Esophagus squamous epithelium (tissue), 5 donors: ENCODE measurements around the gene PRRX2. TPM values are rescaled to one million over a fixed set of nuclear protein-coding genes. Genes with fewer than 3 reads are reported as not detected.

Experiments
- DNase-seq: peaks from one replicate; lab custom pipeline; 2025; lab: John Stamatoyannopoulos, UW
- H3K27ac ChIP-seq, 4 donors: fragments of 200-600 bp; sonication (generic); one replicate each; pipeline ENCODE4 v1.5.1; 2016 to 2019; ENCODE audit warnings: mild to moderate bottlenecking in 1 of 4
- H3K27me3 ChIP-seq, 4 donors: fragments of 200-600 bp; sonication (generic); 1 replicate in 3 of 4; 2 replicates in 1 of 4; pipeline versions ENCODE4 v1.5.1 to v1.6.0; 2017 to 2021; ENCODE audit warnings: antibody characterized with exemption in 1 of 4
- H3K36me3 ChIP-seq, 3 donors: fragments of 200-600 bp; sonication (generic); one replicate each; pipeline ENCODE4 v1.5.1; 2016 to 2019
- H3K4me1 ChIP-seq, 3 donors: fragments of 200-600 bp; sonication (generic); one replicate each; pipeline ENCODE4 v1.5.1; 2017 to 2019
- H3K4me3 ChIP-seq, 4 donors: fragments of 200-600 bp; sonication (generic); 1 replicate in 3 of 4; 2 replicates in 1 of 4; pipeline ENCODE4 v1.5.1; 2016 to 2019; ENCODE audit warnings: mild to moderate bottlenecking in 2 of 4, moderate library complexity in 1 of 4
- H3K9me3 ChIP-seq, 3 donors: fragments of 200-600 bp; sonication (generic); one replicate each; pipeline ENCODE4 v1.5.1; 2016 to 2019
- CTCF ChIP-seq, 6 experiments: fragments of 450-650 bp in 4 of 6; fragments of 200-600 bp in 2 of 6; sonication (generic) in 2 of 6; IDR thresholded peaks; one replicate each; pipeline ENCODE4 v1.5.1; 2016 to 2019; ENCODE audit warnings: antibody characterized with exemption in 6 of 6, mild to moderate bottlenecking in 4 of 6, moderate library complexity in 4 of 6
- POLR2A ChIP-seq, 4 donors: fragments of 450-650 bp; IDR thresholded peaks; one replicate each; pipeline ENCODE4 v1.6.1; 2017; ENCODE audit warnings: antibody characterized with exemption in 4 of 4, mild to moderate bottlenecking in 4 of 4, moderate library complexity in 3 of 4
- WGBS, 2 donors: methylation state at CpG; one replicate each; pipeline ENCODE4 v1.1.5; 2018; 5-methylcytosine and 5-hydroxymethylcytosine counted together
- intact Hi-C: fragments of 100-400 bp; cut with DNase I; formaldehyde crosslinking; loops from one replicate; pipeline ENCODE4 v1.15.0; 2022
- total RNA-seq, 4 donors: library from RNA; depleted of rRNA; stranded (reverse); fragments of >200 nt; gene quantifications; one replicate each; pipeline ENCODE4 v1.1.0, GENCODE V29; 2016
- donor health status: DM: yes; HTN: yes; CAD: no.

Gene PRRX2
- total RNA-seq: 1 to 10 TPM in 3 of 4 donors, under 1 TPM in 1; 0.82 to 3.8 (median 2.3) TPM

- Histone ChIP-seq H3K27me3 (peaks cover 0 to 60% (median 0%) of the 10 kb centered on the region in 4 donors), H3K9me3 (no peaks in the 10 kb centered on the region), H3K27ac (peak within 1 kb of the TSS; percentile 34 to 62 (median 54)), H3K4me1 (peaks cover 14 to 39% (median 14%) of the 10 kb centered on the region in 3 donors), H3K36me3 (no peaks in the 10 kb centered on the region), H3K4me3 (peak within 1 kb of the TSS; percentile 35 to 64 (median 44))
- intact Hi-C loops: no loop called here
- TF ChIP-seq POLR2A (IDR thresholded peaks at IDR 0.05): peak in 1 of 4 donors; percentile 26
- no peak for TF ChIP-seq CTCF (IDR thresholded peaks at IDR 0.05)
- no peak for DNase-seq
- WGBS, 2 donors: 0% methylated on average over 3 of the region's 37 CpGs; no CpG with 5 or more reads in 1 of the 2 donors
Observed at GRCh38 chr9:129665389-129665775, at the start of gene PRRX2. Gene PRRX2 (plus strand): TSS chr9:129665647. CDS start chr9:129665868, 221 bp downstream.

- Histone ChIP-seq H3K27ac (no peak overlapping the region), H3K4me1 (peaks cover 6 to 15% (median 12%) of the 10 kb centered on the region in 3 donors), H3K36me3 (no peaks in the 10 kb centered on the region), H3K9me3 (no peaks in the 10 kb centered on the region), H3K27me3 (peaks cover 0 to 46% (median 0%) of the 10 kb centered on the region in 4 donors), H3K4me3 (no peak overlapping the region)
- DNase-seq: no peak
- 0 to 17% methylated on average over 1 of the region's 1 CpG for WGBS, 2 donors
- intact Hi-C loops: no loop called here
- TF ChIP-seq CTCF (IDR thresholded peaks at IDR 0.05): peak in 4 of 6 experiments; percentile 4 to 56 (median 17)
- TF ChIP-seq POLR2A (IDR thresholded peaks at IDR 0.05): no peak
Observed at GRCh38 chr9:129617167-129617566, 48.3 kb upstream of the PRRX2 start.

GRCh38 chr9:129619787-129620668 lies 45.4 kb upstream of the PRRX2 start:
- Histone ChIP-seq H3K4me1 (peaks cover 6 to 27% (median 12%) of the 10 kb centered on the region in 3 donors), H3K27ac (peak overlapping the region in 3 of 4 donors; percentile 0 to 45 (median 30)), H3K27me3 (peaks cover 0 to 29% (median 0%) of the 10 kb centered on the region in 4 donors), H3K36me3 (no peaks in the 10 kb centered on the region), H3K4me3 (peak overlapping the region; percentile 39 to 66 (median 52)), H3K9me3 (no peaks in the 10 kb centered on the region)
- 0% methylated on average over 2 of the region's 82 CpGs; no CpG with 5 or more reads in 1 of the 2 donors for whole genome bisulfite sequencing, 2 donors
- no peak for TF ChIP-seq POLR2A (IDR thresholded peaks at IDR 0.05)
- TF ChIP-seq CTCF (IDR thresholded peaks at IDR 0.05): peak in 1 of 6 experiments; percentile 7
- intact Hi-C loops: no loop called here
- no peak for DNase-seq

- 17 to 47% methylated on average over 8 to 11 of the region's 21 CpGs for WGBS, 2 donors
- TF ChIP-seq CTCF (IDR thresholded peaks at IDR 0.05): no peak
- TF ChIP-seq POLR2A (IDR thresholded peaks at IDR 0.05): no peak
- peak within 1 kb of the TSS; percentile 39 to 66 (median 52) for H3K4me3 ChIP-seq
- DNase-seq: no peak
- no peaks in the 10 kb centered on the region for H3K9me3 ChIP-seq
- peak within 1 kb of the TSS in 3 of 4 donors; percentile 0 to 45 (median 30) for H3K27ac ChIP-seq
- H3K27me3 ChIP-seq: peaks cover 0 to 24% (median 0%) of the 10 kb centered on the region in 4 donors
- no peaks in the 10 kb centered on the region for H3K36me3 ChIP-seq
- H3K4me1 ChIP-seq: peaks cover 11 to 34% (median 12%) of the 10 kb centered on the region in 3 donors
- intact Hi-C loops: no loop called here
Observed at GRCh38 chr9:129620669-129621295, 44.7 kb upstream of the PRRX2 start, which contains the start of gene C9orf50. Gene C9orf50 (minus strand): TSS chr9:129621101. CDS start chr9:129620574, 527 bp downstream.
